ENCODE measurements around the gene KIF18B. TPM values are rescaled to one million over a fixed set of nuclear protein-coding genes. Genes with fewer than 3 reads are reported as not detected.

KIF18B gene
- total RNA-seq, 1 experiment from 2014 or later: 58.5 TPM

DNA sequence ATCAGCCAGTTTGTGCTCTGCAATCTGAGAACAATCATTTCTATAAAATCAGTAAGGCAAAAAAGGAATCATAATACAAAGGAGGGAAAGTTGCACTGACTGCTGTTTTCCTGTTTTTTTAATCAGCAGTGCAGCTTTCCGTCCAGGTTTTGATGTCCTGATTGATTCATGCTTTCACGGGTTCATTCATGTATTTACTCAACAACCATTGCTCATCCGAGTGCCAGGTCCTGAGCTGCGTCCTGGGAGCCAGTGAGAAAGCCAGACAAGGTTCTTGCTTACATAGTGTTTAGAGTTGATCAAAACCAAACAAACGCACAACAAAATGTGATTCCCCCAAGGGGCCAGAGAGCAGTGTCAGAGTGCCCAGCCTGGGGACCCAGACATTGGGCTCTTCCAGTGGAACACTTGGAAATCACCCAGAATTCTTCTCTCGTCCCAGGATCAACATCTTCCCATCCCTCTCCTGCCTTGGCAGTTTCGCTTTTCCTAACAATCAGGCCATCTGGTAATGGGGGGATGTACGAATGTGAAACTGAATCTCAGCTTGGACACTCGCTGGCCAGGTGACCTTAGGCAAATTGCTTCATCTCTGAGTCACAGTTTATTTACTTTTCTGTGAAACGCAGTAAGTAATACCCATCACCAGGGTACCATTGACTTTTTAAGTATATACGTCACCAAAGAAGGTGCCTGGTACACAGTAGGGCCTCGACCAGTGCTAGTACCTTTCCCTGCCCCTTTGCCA lies 33.8 kb upstream of the KIF18B start:
- Histone ChIP-seq H3K27ac (peak overlapping the region; percentile 92), H3K4me1 (replicated peaks; ENCODE audit: insufficient read depth) (peaks cover 19% of the 10 kb centered on the region), H3F3A (ENCODE audit: insufficient read depth, low read depth) (peaks cover 13% of the 10 kb centered on the region), H3K4me2 (peak overlapping the region; percentile 87), H3K27me3 (ENCODE audit: insufficient read depth, low read depth) (peaks cover 3% of the 10 kb centered on the region; the same call in 1 of the 2 replicates), H3K9me3 (ENCODE audit: insufficient read depth, low read depth) (no peaks in the 10 kb centered on the region), H2AFZ (peak overlapping the region; percentile 76; the same call in 1 of the 2 replicates), H3K9me2 (ENCODE audit: insufficient read depth) (no peaks in the 10 kb centered on the region), H3K36me3 (ENCODE audit: low read depth) (no peaks in the 10 kb centered on the region), H3K79me2 (ENCODE audit: low read depth) (no peaks in the 10 kb centered on the region), H3K4me3 (peak overlapping the region; percentile 55; the same call in 1 of the 2 replicates), H4K20me1 (ENCODE audit: insufficient read depth) (no peaks in the 10 kb centered on the region)
- ChIA-PET POLR2A (ENCODE audit: unreplicated experiment) (interaction anchor here (0.6 kb wide), 1 partner anchor 13 kb away, joined by 7 read pairs; the partner anchor contains the start of gene C1QL1), CTCF (interaction anchor here (0.7 kb wide), 1 partner anchor 81 kb away, joined by 4 read pairs; no protein-coding TSS in a partner anchor)
- no peak for TF ChIP-seq EZH2 (IDR thresholded peaks at IDR 0.05; ENCODE audit: low read depth)
- TF ChIP-seq, protein P1, sequence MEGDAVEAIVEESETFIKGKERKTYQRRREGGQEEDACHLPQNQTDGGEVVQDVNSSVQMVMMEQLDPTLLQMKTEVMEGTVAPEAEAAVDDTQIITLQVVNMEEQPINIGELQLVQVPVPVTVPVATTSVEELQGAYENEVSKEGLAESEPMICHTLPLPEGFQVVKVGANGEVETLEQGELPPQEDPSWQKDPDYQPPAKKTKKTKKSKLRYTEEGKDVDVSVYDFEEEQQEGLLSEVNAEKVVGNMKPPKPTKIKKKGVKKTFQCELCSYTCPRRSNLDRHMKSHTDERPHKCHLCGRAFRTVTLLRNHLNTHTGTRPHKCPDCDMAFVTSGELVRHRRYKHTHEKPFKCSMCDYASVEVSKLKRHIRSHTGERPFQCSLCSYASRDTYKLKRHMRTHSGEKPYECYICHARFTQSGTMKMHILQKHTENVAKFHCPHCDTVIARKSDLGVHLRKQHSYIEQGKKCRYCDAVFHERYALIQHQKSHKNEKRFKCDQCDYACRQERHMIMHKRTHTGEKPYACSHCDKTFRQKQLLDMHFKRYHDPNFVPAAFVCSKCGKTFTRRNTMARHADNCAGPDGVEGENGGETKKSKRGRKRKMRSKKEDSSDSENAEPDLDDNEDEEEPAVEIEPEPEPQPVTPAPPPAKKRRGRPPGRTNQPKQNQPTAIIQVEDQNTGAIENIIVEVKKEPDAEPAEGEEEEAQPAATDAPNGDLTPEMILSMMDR (conservative IDR thresholded peaks at IDR 0.05): no peak
- DNase-seq: peak; percentile 48 to 88
- intact Hi-C loops (cut with micrococcal nuclease; ENCODE audit: unreplicated experiment): loop anchor here (2.0 kb wide), 1 partner anchor 35 kb away; the partner anchor contains the start of gene KIF18B
- no TSS peak for BruUV-seq (replicated peaks)

DNA sequence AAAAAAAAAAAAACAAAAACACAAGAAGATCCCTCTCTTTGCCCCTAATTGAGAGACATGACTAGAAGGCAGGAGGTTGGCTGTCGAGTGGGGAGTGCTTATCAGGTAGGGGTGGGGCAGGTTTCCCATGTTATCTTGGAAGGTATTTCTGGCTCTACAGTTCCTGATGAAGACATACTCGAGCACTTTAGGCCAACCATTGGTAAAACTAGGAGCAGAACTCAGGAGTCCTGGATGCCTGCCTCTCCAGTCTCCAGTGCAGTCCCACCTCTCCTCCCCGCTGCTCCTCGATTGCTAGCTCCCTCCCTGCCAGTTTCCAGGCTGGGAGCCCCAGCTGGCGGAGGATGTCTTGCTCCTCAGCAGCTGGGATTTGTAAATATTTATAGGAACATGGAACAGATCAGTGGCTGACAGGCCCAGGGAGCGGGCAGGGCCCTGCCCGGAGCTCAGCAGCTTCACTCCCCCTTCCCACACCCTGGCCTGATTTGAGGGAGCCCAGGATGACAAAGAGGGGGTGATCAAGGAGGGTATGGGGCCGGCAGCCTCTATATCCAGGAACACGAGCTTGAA lies 31.9 kb upstream of the KIF18B start:
- H4K20me1 ChIP-seq (ENCODE audit: insufficient read depth): no peaks in the 10 kb centered on the region
- no peaks in the 10 kb centered on the region for H3K79me2 ChIP-seq (ENCODE audit: low read depth)
- BruUV-seq (replicated peaks): no TSS peak
- no peaks in the 10 kb centered on the region for H3K9me2 ChIP-seq (ENCODE audit: insufficient read depth)
- intact Hi-C loops (cut with micrococcal nuclease; ENCODE audit: unreplicated experiment): no loop called here
- H3K9me3 ChIP-seq (ENCODE audit: insufficient read depth, low read depth): no peaks in the 10 kb centered on the region
- no peaks in the 10 kb centered on the region for H3K27me3 ChIP-seq (ENCODE audit: insufficient read depth, low read depth)
- H3K4me1 ChIP-seq (replicated peaks; ENCODE audit: insufficient read depth): peaks cover 19% of the 10 kb centered on the region
- ChIA-PET POLR2A (ENCODE audit: unreplicated experiment) (no interaction called here), CTCF (no interaction called here)
- TF ChIP-seq EZH2 (IDR thresholded peaks at IDR 0.05; ENCODE audit: low read depth): no peak
- TF ChIP-seq, protein P1 (conservative IDR thresholded peaks at IDR 0.05): no peak
- no peak overlapping the region for H3K4me2 ChIP-seq
- no peak for DNase-seq
- no peak overlapping the region for H3K27ac ChIP-seq
- H2AFZ ChIP-seq: no peak overlapping the region
- no peaks in the 10 kb centered on the region for H3K36me3 ChIP-seq (ENCODE audit: low read depth)
- peaks cover 13% of the 10 kb centered on the region for H3F3A ChIP-seq (ENCODE audit: insufficient read depth, low read depth)
- no peak overlapping the region for H3K4me3 ChIP-seq

DNA sequence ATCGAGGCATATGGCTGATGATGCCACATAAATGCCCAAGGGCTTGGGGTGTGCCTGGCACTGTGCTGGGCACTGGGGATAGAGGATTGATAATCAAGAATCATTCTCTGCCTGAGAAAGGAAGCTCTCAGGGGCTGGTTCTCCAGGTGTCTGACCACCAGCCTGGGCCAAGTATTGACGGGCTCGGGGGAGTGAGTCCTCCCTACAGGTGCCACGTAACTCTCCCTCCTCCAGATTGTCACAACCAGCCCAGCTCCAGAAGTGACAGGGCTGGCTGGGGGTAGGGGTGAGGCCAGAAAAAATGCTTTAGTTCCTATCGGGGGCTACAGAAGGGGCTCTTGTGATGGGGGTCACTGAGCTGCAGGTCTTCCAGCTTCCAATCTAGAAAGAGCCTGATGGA lies 31.2 kb upstream of the KIF18B start:
- H3K36me3 ChIP-seq (ENCODE audit: low read depth): no peaks in the 10 kb centered on the region
- no peak for TF ChIP-seq EZH2 (IDR thresholded peaks at IDR 0.05; ENCODE audit: low read depth)
- TF ChIP-seq, protein P1 (conservative IDR thresholded peaks at IDR 0.05): no peak
- ChIA-PET POLR2A (ENCODE audit: unreplicated experiment) (no interaction called here), CTCF (no interaction called here)
- no peaks in the 10 kb centered on the region for H3K9me3 ChIP-seq (ENCODE audit: insufficient read depth, low read depth)
- no peaks in the 10 kb centered on the region for H3K79me2 ChIP-seq (ENCODE audit: low read depth)
- H3F3A ChIP-seq (ENCODE audit: insufficient read depth, low read depth): peaks cover 13% of the 10 kb centered on the region
- DNase-seq: no peak
- H3K4me3 ChIP-seq: no peak overlapping the region
- H3K27me3 ChIP-seq (ENCODE audit: insufficient read depth, low read depth): no peaks in the 10 kb centered on the region
- H3K9me2 ChIP-seq (ENCODE audit: insufficient read depth): no peaks in the 10 kb centered on the region
- H2AFZ ChIP-seq: no peak overlapping the region
- intact Hi-C loops (cut with micrococcal nuclease; ENCODE audit: unreplicated experiment): no loop called here
- H3K4me1 ChIP-seq (replicated peaks; ENCODE audit: insufficient read depth): peaks cover 19% of the 10 kb centered on the region
- no peak overlapping the region for H3K4me2 ChIP-seq
- no TSS peak for BruUV-seq (replicated peaks)
- H4K20me1 ChIP-seq (ENCODE audit: insufficient read depth): no peaks in the 10 kb centered on the region
- H3K27ac ChIP-seq: no peak overlapping the region
